GM12874 (cell line): Measurements from ENCODE around the gene CSNK1G2.

Experiments used
- CTCF ChIP-seq: IDR thresholded peaks from 2 replicates; pipeline ENCODE4 v1.5.1; 2011; ENCODE audit warnings: low read depth, mild to moderate bottlenecking, control low read depth, low read length, moderate library complexity; ENCODE audit not compliant: insufficient read depth

The CSNK1G2 gene

GRCh38 chr19:2014131-2014571 is 73.2 kb downstream of the CSNK1G2 start:
- TF ChIP-seq CTCF: no peak

- TF ChIP-seq CTCF: no peak
These were observed 74.0 kb downstream of the CSNK1G2 start for GRCh38 chr19:2014731-2015607.

- TF ChIP-seq CTCF: no peak
These were observed 74.6 kb downstream of the CSNK1G2 start, which contains the start of gene BTBD2 for GRCh38 chr19:2015608-2015950. Gene BTBD2 (minus strand): TSS chr19:2015714. CDS start chr19:2015703, 11 bp downstream.

GRCh38 chr19:2016041-2016807 is 75.3 kb downstream of the CSNK1G2 start:
- TF ChIP-seq CTCF: no peak

- TF ChIP-seq CTCF: no peak
These were observed 77.8 kb downstream of the CSNK1G2 start for GRCh38 chr19:2018752-2019151.

GRCh38 chr19:2021453-2022140 is 80.6 kb downstream of the CSNK1G2 start:
- TF ChIP-seq CTCF: no peak

- no peak for TF ChIP-seq CTCF
These were observed 81.3 kb downstream of the CSNK1G2 start for GRCh38 chr19:2022289-2022688.
